ENCODE measurements around the gene JAZF1.
"Not testable (repeated sequence)": the region's sequence is repeated elsewhere in the genome, so short reads cannot be mapped to it uniquely, and the experiment has no call there.

Gene JAZF1

GRCh38 chr7:27860800-27861199 is 319.8 kb downstream of the JAZF1 start:
- no peak for DNase-seq

- DNase-seq: not testable (repeated sequence)
Measured at GRCh38 chr7:27856703-27857485, 323.7 kb downstream of the JAZF1 start.

GRCh38 chr7:27850531-27850930 is 330.1 kb downstream of the JAZF1 start:
- DNase-seq: no peak

GRCh38 chr7:27846388-27846787 is 334.2 kb downstream of the JAZF1 start:
- DNase-seq: no peak

GRCh38 chr7:27843584-27844305 is 336.9 kb downstream of the JAZF1 start:
- DNase-seq: no peak

GRCh38 chr7:27842851-27843250 is 337.7 kb downstream of the JAZF1 start:
- DNase-seq: no peak

- no peak for DNase-seq
Measured at GRCh38 chr7:27842094-27842692, 338.4 kb downstream of the JAZF1 start.

GRCh38 chr7:27840760-27841364 is 339.7 kb downstream of the JAZF1 start:
- no peak for DNase-seq

GRCh38 chr7:27840313-27840712 is 340.3 kb downstream of the JAZF1 start:
- DNase-seq: no peak

- DNase-seq: no peak
Measured at GRCh38 chr7:27839099-27839498, 341.5 kb downstream of the JAZF1 start.

- no peak for DNase-seq
Measured at GRCh38 chr7:27836536-27836935, 344.1 kb downstream of the JAZF1 start.

- DNase-seq: no peak
Measured at GRCh38 chr7:27835376-27835775, 345.2 kb downstream of the JAZF1 start.

- no peak for DNase-seq
Measured at GRCh38 chr7:27834179-27834921, 346.2 kb downstream of the JAZF1 start.

- DNase-seq: no peak
Measured at GRCh38 chr7:27826357-27826756, 354.2 kb downstream of the JAZF1 start.

GRCh38 chr7:27825891-27826290 is 354.7 kb downstream of the JAZF1 start:
- DNase-seq: no peak

GRCh38 chr7:27822245-27822644 is 358.4 kb downstream of the JAZF1 start:
- no peak for DNase-seq

- no peak for DNase-seq
Measured at GRCh38 chr7:27812706-27813105, 367.9 kb downstream of the JAZF1 start.

GRCh38 chr7:27810186-27810585 is 370.4 kb downstream of the JAZF1 start:
- no peak for DNase-seq

GRCh38 chr7:27808626-27809025 is 372.0 kb downstream of the JAZF1 start:
- no peak for DNase-seq

GRCh38 chr7:27804139-27804538 is 376.5 kb downstream of the JAZF1 start:
- no peak for DNase-seq

GRCh38 chr7:27802999-27803398 is 377.6 kb downstream of the JAZF1 start:
- DNase-seq: no peak

GRCh38 chr7:27799212-27799611 is 381.4 kb downstream of the JAZF1 start:
- DNase-seq: no peak

- no peak for DNase-seq
Measured at GRCh38 chr7:27795977-27796376, 384.6 kb downstream of the JAZF1 start.
